WTC11 (cell line): Measurements from ENCODE around the gene CYB561D2. TPM values are rescaled to one million over a fixed set of nuclear protein-coding genes. Genes with fewer than 3 reads are reported as not detected.

Experiments used
- ATAC-seq: fragments of 200-7000 bp; cut with Tn5 transposase; 2 replicates; pipeline ENCODE4 v1.10.0; 2021; ENCODE audit warnings: mild to moderate bottlenecking, moderate library complexity
- CTCF ChIA-PET: fragments of 300-600 bp; sonication (Branson Sonifier 250); formaldehyde crosslinking; loops from one replicate; lab custom pipeline; 2021; ENCODE audit warnings: antibody characterized with exemption; lab: Charles Lee
- POLR2A ChIA-PET: fragments of 350-600 bp; sonication (Branson Sonifier 250); formaldehyde crosslinking; loops from one replicate; lab custom pipeline; 2021; ENCODE audit warnings: antibody characterized with exemption; lab: Charles Lee
- DNase-seq: peaks from one replicate; pipeline ENCODE4 v3.0.0; 2021; ENCODE audit warnings: low spot score
- H3K27ac Mint-ChIP-seq: 2 replicates; pipeline ENCODE4 v1.8.0; 2021; ENCODE audit warnings: mixed read lengths
- H3K27me3 Mint-ChIP-seq: 2 replicates; pipeline ENCODE4 v1.8.0; 2021; ENCODE audit warnings: low read depth, mild to moderate bottlenecking, moderate library complexity, mixed read lengths
- H3K36me3 Mint-ChIP-seq: 2 replicates; pipeline ENCODE4 v1.8.0; 2021; ENCODE audit warnings: mixed read lengths
- H3K4me1 Mint-ChIP-seq: 2 replicates; pipeline ENCODE4 v1.8.0; 2022; ENCODE audit warnings: mixed read lengths
- H3K4me3 Mint-ChIP-seq: 2 replicates; pipeline ENCODE4 v1.8.0; 2021; ENCODE audit warnings: mild to moderate bottlenecking, moderate library complexity, mixed read lengths
- H3K9me3 Mint-ChIP-seq: 2 replicates; pipeline ENCODE4 v1.8.0; 2021; ENCODE audit warnings: mixed read lengths
- AFF4 ChIP-seq: sonication (generic); formaldehyde crosslinking; IDR thresholded peaks from 2 replicates; pipeline ENCODE4 v1.8.1; 2023; ENCODE audit warnings: mild to moderate bottlenecking, missing genetic modification reagents, borderline replicate concordance
- AR ChIP-seq: fragments of 250-450 bp; sonication (Bioruptor Pico); IDR thresholded peaks from 2 replicates; pipeline ENCODE4 v1.9.0; 2021; ENCODE audit warnings: mild to moderate bottlenecking
- ATF6 ChIP-seq: sonication (generic); formaldehyde crosslinking; IDR thresholded peaks from 2 replicates; pipeline ENCODE4 v1.8.1; 2023; ENCODE audit warnings: mild to moderate bottlenecking, missing genetic modification reagents
- CDX4 ChIP-seq: fragments of 250-450 bp; sonication (Bioruptor Pico); IDR thresholded peaks from 2 replicates; pipeline ENCODE4 v1.9.0; 2021; ENCODE audit warnings: moderate library complexity, mild to moderate bottlenecking, inconsistent platforms, borderline replicate concordance
- CREB1 ChIP-seq: sonication (generic); formaldehyde crosslinking; IDR thresholded peaks from 2 replicates; pipeline ENCODE4 v1.8.0; 2023; ENCODE audit warnings: mild to moderate bottlenecking, missing genetic modification reagents
- E2F4 ChIP-seq: sonication (generic); formaldehyde crosslinking; IDR thresholded peaks from 2 replicates; pipeline ENCODE4 v1.8.1; 2022; ENCODE audit warnings: low read depth, mild to moderate bottlenecking, moderate library complexity, missing genetic modification reagents, borderline replicate concordance
- FOXJ3 ChIP-seq: sonication (generic); formaldehyde crosslinking; IDR thresholded peaks from 2 replicates; pipeline ENCODE4 v1.9.0; 2021; ENCODE audit warnings: missing genetic modification reagents, mild to moderate bottlenecking, borderline replicate concordance
- HMGA2 ChIP-seq: fragments of 250-450 bp; sonication (Bioruptor Pico); IDR thresholded peaks from 2 replicates; pipeline ENCODE4 v1.4.0; 2021; ENCODE audit warnings: mild to moderate bottlenecking, moderate library complexity
- NR1H2 ChIP-seq: sonication (generic); formaldehyde crosslinking; IDR thresholded peaks from 2 replicates; pipeline ENCODE4 v1.9.0; 2021; ENCODE audit warnings: mild to moderate bottlenecking, moderate library complexity, missing genetic modification reagents
- OVOL2 ChIP-seq: fragments of 250-450 bp; sonication (Bioruptor Pico); IDR thresholded peaks from 2 replicates; pipeline ENCODE4 v1.9.0; 2021; ENCODE audit warnings: mild to moderate bottlenecking, borderline replicate concordance
- RELA ChIP-seq: sonication (generic); formaldehyde crosslinking; IDR thresholded peaks from 2 replicates; pipeline ENCODE4 v1.8.1; 2022; ENCODE audit warnings: missing genetic modification reagents, mild to moderate bottlenecking, borderline replicate concordance
- TEAD4 ChIP-seq: sonication (generic); formaldehyde crosslinking; IDR thresholded peaks from 2 replicates; pipeline ENCODE4 v1.8.0; 2022; ENCODE audit warnings: mild to moderate bottlenecking, missing genetic modification reagents
- ZMAT4 ChIP-seq: fragments of 250-450 bp; sonication (Bioruptor Pico); IDR thresholded peaks from 2 replicates; pipeline ENCODE4 v1.9.0; 2021; ENCODE audit warnings: mild to moderate bottlenecking
- ZNF219 ChIP-seq: sonication (generic); formaldehyde crosslinking; IDR thresholded peaks from 2 replicates; pipeline ENCODE4 v1.8.0; 2023; ENCODE audit warnings: missing genetic modification reagents, mild to moderate bottlenecking, borderline replicate concordance
- ZNF232 ChIP-seq: sonication (generic); formaldehyde crosslinking; IDR thresholded peaks from 2 replicates; pipeline ENCODE4 v1.8.0; 2022; ENCODE audit warnings: mild to moderate bottlenecking, missing genetic modification reagents
- ZNF263 ChIP-seq: sonication (generic); formaldehyde crosslinking; IDR thresholded peaks from 2 replicates; pipeline ENCODE4 v1.8.1; 2022; ENCODE audit warnings: low read depth, mild to moderate bottlenecking, moderate library complexity, missing genetic modification reagents
- total RNA-seq: library from RNA; stranded (reverse); gene quantifications from 3 replicates; pipeline ENCODE4 v1.2.3, GENCODE V29; 2021

The CYB561D2 gene
- total RNA-seq, 1 experiment from 2014 or later: 9.8 TPM

- no peak for DNase-seq
- Mint-ChIP-seq H3K9me3 (no peaks in the 10 kb centered on the region), H3K27me3 (peaks cover 66% of the 10 kb centered on the region), H3K4me1 (peaks cover 33% of the 10 kb centered on the region), H3K4me3 (peak overlapping the region; percentile 95), H3K27ac (no peak overlapping the region), H3K36me3 (no peaks in the 10 kb centered on the region)
- ChIA-PET POLR2A (no interaction called here), CTCF (no interaction called here)
- no peak for TF ChIP-seq HMGA2 (CRISPR knock-in tag)
- TF ChIP-seq CDX4 (CRISPR knock-in tag): no peak
- no peak for ATAC-seq
Measured at GRCh38 chr3:50339485-50340146, 11.0 kb upstream of the CYB561D2 start.

- Mint-ChIP-seq H3K36me3 (no peaks in the 10 kb centered on the region), H3K27ac (no peak overlapping the region), H3K27me3 (peaks cover 71% of the 10 kb centered on the region), H3K4me3 (peak overlapping the region; percentile 95), H3K9me3 (no peaks in the 10 kb centered on the region), H3K4me1 (peaks cover 33% of the 10 kb centered on the region)
- no peak for TF ChIP-seq FOXJ3 (CRISPR knock-in tag)
- TF ChIP-seq ZNF219 (CRISPR knock-in tag): no peak
- no peak for TF ChIP-seq NR1H2 (CRISPR knock-in tag)
- TF ChIP-seq ZNF232 (CRISPR knock-in tag): no peak
- CTCF ChIA-PET: interaction anchor here (1.0 to 1.7 kb wide), 7 partner anchors 37 to 272 kb away, joined by 3 to 6 read pairs (median 4); partner anchors contain the start of genes CISH, HYAL1 and IFRD2
- no peak for DNase-seq
- no peak for ATAC-seq
- POLR2A ChIA-PET: no interaction called here
Measured at GRCh38 chr3:50340147-50340447, 10.6 kb upstream of the CYB561D2 start.

GRCh38 chr3:50340448-50341329 is 10.0 kb upstream of the CYB561D2 start, which contains the start of gene RASSF1:
TSS of gene RASSF1 (minus strand) at chr3:50340836. CDS start at chr3:50340805, 31 bp downstream.
- no peaks in the 10 kb centered on the region for H3K9me3 Mint-ChIP-seq
- POLR2A ChIA-PET: no interaction called here
- peak; percentile 59 for DNase-seq
- CTCF ChIA-PET: interaction anchor here (0.6 to 1.9 kb wide), 15 partner anchors 10 to 276 kb away, joined by 3 to 10 read pairs (median 4); partner anchors contain the start of genes CISH, CYB561D2, HYAL1 and HYAL3
- H3K4me3 Mint-ChIP-seq: peak within 1 kb of the TSS; percentile 95
- peak; percentile 0; the same call in 1 of the 2 replicates for ATAC-seq
- no peak within 1 kb of the TSS for H3K27ac Mint-ChIP-seq
- H3K4me1 Mint-ChIP-seq: peaks cover 33% of the 10 kb centered on the region
- no peaks in the 10 kb centered on the region for H3K36me3 Mint-ChIP-seq
- peaks cover 77% of the 10 kb centered on the region for H3K27me3 Mint-ChIP-seq
- TF ChIP-seq ATF6 (CRISPR knock-in tag) (no peak), AR (no peak), RELA (CRISPR knock-in tag) (0 out of 2 replicates have a peak, but pooled peaks have one; percentile 23), ZMAT4 (CRISPR knock-in tag) (no peak), OVOL2 (CRISPR knock-in tag) (no peak), CDX4 (CRISPR knock-in tag) (no peak), AFF4 (CRISPR knock-in tag) (no peak), TEAD4 (no peak), ZNF263 (CRISPR knock-in tag) (peak; percentile 22; the same call in 1 of the 2 replicates), CREB1 (CRISPR knock-in tag) (no peak), E2F4 (CRISPR knock-in tag) (no peak)
